Measurements from ENCODE around the gene AGPS. TPM values are rescaled to one million over a fixed set of nuclear protein-coding genes. Genes with fewer than 3 reads are reported as not detected.
"Not testable (repeated sequence)": the region's sequence is repeated elsewhere in the genome, so short reads cannot be mapped to it uniquely, and the experiment has no call there.

Gene AGPS
- polyA plus RNA-seq = 10 to 100 TPM; 16.1 to 27.2 (median 18.0) TPM

DNA sequence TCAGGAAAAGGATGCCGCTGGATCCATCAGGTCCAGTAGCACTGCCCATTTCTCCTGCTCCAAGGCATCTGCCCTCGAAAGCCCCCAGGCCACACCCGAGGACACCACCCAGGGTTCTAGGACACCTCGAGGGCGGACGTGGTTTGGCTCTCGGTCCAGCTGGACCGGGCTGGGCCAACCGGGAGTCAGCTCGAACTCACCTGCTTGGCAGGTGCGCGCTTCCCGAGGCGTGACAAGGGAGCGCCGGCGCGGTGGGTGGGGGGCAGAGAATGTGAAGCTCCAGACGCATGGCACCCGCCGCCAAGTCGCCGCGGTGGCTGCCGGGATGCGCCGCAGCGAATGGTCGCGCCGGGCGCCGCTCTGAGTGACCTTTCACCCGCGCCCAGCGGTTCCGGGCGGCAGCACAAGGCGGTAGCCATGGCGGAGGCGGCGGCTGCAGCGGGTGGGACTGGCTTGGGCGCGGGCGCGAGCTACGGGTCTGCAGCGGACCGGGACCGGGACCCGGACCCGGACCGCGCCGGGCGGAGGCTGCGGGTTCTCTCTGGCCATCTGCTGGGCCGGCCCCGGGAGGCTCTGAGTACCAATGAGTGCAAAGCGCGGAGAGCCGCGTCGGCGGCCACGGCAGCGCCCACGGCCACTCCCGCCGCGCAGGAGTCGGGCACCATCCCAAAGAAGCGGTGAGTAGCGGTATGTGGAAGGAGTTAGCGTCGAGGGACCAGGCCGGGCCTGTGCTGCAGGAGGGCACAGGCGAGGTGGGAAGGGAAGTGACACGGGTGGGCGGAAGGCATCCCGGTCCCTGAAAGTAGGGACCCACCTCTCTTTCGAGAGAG is at the start of gene AGPS:
TSS of gene AGPS (plus strand) at position 401 of the 830 bp plus-strand sequence. CDS start at position 418, 17 bp downstream.
- Mint-ChIP-seq H3K9me3 (no peaks in the 10 kb centered on the region), H3K27ac (peak within 1 kb of the TSS; percentile 85 to 94 (median 89)), H3K4me1 (peaks cover 44 to 58% of the 10 kb centered on the region in 2 donors), H3K36me3 (no peaks in the 10 kb centered on the region), H3K27me3 (ENCODE audit: low read depth in 3 of 3) (peaks cover 0 to 6% (median 3%) of the 10 kb centered on the region in 3 donors), H3K4me3 (peak within 1 kb of the TSS; percentile 89 to 96 (median 91))
- DNase-seq = peak; percentile 74 to 75 (median 74)

DNA sequence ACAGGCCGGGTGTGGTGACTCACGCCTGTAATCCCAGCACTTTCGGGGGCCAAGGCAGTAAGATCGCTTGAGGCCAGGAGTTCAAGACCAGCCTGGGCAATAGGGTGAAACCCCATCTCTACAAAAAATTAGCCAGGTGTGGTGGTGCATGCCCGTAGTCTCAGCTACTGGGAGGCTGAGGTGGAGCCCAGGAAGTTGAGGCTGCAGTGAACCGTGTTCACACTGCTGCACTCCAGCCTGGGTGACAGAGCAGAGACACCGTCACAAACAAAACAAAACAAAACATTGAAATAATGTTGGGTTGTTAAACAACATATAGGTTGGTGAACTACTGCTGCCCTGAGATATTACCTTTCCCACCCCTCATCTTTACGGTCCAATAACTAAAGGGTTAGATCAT is 48.8 kb upstream of the AGPS start:
- Mint-ChIP-seq H3K36me3 (no peaks in the 10 kb centered on the region), H3K9me3 (no peaks in the 10 kb centered on the region), H3K27ac (no peak overlapping the region), H3K4me3 (no peak overlapping the region), H3K27me3 (ENCODE audit: low read depth in 3 of 3) (no peaks in the 10 kb centered on the region), H3K4me1 (no peaks in the 10 kb centered on the region)
- no peak for DNase-seq

- Mint-ChIP-seq H3K9me3 (no peaks in the 10 kb centered on the region), H3K4me3 (no peak overlapping the region), H3K27ac (no peak overlapping the region), H3K36me3 (no peaks in the 10 kb centered on the region), H3K27me3 (ENCODE audit: low read depth in 3 of 3) (no peaks in the 10 kb centered on the region), H3K4me1 (no peaks in the 10 kb centered on the region)
- no peak for DNase-seq
Measured at GRCh38 chr2:177344316-177344715, 48.3 kb upstream of the AGPS start.

DNA sequence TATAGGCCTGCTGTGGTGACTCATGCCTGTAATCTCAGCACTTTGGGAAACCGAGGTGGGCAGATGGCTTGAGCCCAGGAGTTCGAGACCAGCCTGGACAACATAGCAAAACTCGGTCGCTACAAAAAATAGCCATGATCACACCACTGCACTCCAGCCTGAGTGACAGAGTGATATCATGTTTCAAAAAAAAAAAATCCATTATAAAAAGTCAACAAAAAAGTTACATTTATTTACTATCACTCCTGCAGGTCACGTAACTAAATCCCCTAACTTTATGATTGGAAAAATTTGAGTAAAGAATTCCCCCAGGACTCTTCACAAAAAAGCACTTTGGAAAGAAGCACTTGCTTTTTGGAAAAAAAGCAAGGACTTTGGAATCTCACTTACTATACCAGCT is 46.4 kb upstream of the AGPS start:
- H3K36me3 Mint-ChIP-seq = no peaks in the 10 kb centered on the region
- H3K4me1 Mint-ChIP-seq = no peaks in the 10 kb centered on the region
- no peak overlapping the region for H3K4me3 Mint-ChIP-seq
- DNase-seq = no peak
- no peaks in the 10 kb centered on the region for H3K27me3 Mint-ChIP-seq (ENCODE audit: low read depth in 3 of 3)
- no peaks in the 10 kb centered on the region for H3K9me3 Mint-ChIP-seq
- H3K27ac Mint-ChIP-seq = no peak overlapping the region

GRCh38 chr2:177347570-177347969 is 45.0 kb upstream of the AGPS start:
- H3K4me3 Mint-ChIP-seq = no peak overlapping the region
- no peaks in the 10 kb centered on the region for H3K9me3 Mint-ChIP-seq
- DNase-seq = no peak
- no peaks in the 10 kb centered on the region for H3K4me1 Mint-ChIP-seq
- H3K27ac Mint-ChIP-seq = no peak overlapping the region
- H3K27me3 Mint-ChIP-seq (ENCODE audit: low read depth in 3 of 3) = no peaks in the 10 kb centered on the region
- no peaks in the 10 kb centered on the region for H3K36me3 Mint-ChIP-seq

- Mint-ChIP-seq H3K9me3 (no peaks in the 10 kb centered on the region), H3K27me3 (ENCODE audit: low read depth in 3 of 3) (no peaks in the 10 kb centered on the region), H3K36me3 (no peaks in the 10 kb centered on the region), H3K27ac (no peak overlapping the region), H3K4me1 (no peaks in the 10 kb centered on the region), H3K4me3 (no peak overlapping the region)
- no peak for DNase-seq
Measured at GRCh38 chr2:177348118-177348654, 44.4 kb upstream of the AGPS start.

- H3K27ac Mint-ChIP-seq = no peak overlapping the region
- H3K27me3 Mint-ChIP-seq (ENCODE audit: low read depth in 3 of 3) = no peaks in the 10 kb centered on the region
- no peak overlapping the region for H3K4me3 Mint-ChIP-seq
- no peaks in the 10 kb centered on the region for H3K9me3 Mint-ChIP-seq
- no peak for DNase-seq
- no peaks in the 10 kb centered on the region for H3K4me1 Mint-ChIP-seq
- no peaks in the 10 kb centered on the region for H3K36me3 Mint-ChIP-seq
Measured at GRCh38 chr2:177348733-177349693, 43.6 kb upstream of the AGPS start.

DNA sequence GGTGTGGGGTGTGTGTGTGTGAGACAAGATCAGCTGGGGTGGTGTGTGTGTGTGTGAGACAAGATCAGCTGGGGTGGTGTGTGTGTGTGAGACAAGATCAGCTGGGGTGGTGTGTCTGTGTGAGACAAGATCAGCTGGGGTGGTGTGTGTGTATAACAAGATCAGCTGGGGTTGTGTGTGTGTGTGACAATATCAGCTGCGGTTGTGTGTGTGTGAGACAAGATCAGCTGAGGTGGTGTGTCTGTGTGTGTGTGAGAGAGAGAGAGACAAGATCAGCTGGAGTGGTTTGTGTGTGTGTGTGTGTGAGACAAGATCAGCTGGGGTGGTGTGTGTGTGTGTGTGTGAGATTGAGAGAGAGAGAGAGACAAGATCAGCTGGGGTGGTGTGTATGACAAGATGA is 41.9 kb upstream of the AGPS start:
- not testable (repeated sequence) for H3K27me3 Mint-ChIP-seq (ENCODE audit: low read depth in 3 of 3); H3K27ac Mint-ChIP-seq; H3K4me1 Mint-ChIP-seq; H3K36me3 Mint-ChIP-seq; H3K4me3 Mint-ChIP-seq; H3K9me3 Mint-ChIP-seq; DNase-seq

DNA sequence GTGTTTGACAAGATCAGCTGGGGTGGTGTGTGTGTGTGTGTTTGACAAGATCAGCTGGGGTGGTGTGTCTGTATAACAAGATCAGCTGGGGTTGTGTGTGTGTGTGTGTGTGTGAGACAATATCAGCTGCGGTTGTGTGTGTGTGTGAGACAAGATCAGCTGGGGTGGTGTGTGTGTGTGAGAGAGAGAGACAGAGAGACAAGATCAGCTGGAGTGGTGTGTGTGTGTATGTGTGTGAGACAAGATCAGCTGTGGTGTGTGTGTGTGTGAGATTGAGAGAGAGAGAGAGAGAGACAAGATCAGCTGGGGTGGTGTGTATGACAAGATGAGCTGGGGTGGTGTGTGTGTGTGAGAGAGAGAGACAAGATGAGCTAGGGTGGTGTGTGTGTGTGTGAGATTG is 41.5 kb upstream of the AGPS start:
- H3K27me3 Mint-ChIP-seq (ENCODE audit: low read depth in 3 of 3); H3K4me3 Mint-ChIP-seq; H3K4me1 Mint-ChIP-seq; DNase-seq; H3K36me3 Mint-ChIP-seq; H3K27ac Mint-ChIP-seq; H3K9me3 Mint-ChIP-seq: not testable (repeated sequence)

DNA sequence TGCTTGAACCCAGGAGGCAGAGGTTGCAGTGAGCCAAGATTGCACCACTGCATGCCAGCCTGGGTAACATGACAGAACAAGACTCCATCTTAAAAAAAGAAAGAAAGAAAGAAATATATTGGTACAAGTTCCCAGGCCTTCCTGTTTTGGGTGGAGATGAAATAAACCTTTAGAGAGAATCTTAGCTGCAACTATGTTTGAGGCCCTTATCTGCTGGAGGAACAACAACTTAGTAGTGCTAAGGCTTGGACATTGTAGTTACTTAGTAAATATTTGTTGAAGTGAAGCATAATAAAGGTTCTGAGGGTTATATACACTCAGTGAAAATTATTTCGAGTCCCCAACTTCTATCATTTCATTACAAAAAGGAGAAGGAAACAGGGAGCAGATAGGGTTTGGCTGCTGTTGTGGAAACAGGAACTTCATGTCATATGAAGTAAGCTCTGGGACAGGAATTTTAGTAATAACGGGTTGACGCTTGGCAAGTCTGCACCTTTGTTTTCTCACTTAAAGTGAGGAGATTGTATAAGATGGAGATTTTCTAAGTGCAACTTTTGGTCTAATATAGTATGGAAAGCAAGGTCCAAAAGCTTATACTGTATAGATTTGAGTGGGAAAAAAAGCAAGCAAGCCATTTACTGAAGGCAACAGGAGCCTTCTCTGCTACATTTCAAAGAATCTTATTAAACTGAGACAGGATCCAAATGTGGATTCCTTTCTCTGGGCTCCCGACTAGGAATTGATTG is 40.0 kb upstream of the AGPS start:
- no peaks in the 10 kb centered on the region for H3K9me3 Mint-ChIP-seq
- no peak overlapping the region for H3K4me3 Mint-ChIP-seq
- DNase-seq = no peak
- H3K36me3 Mint-ChIP-seq = no peaks in the 10 kb centered on the region
- H3K27me3 Mint-ChIP-seq (ENCODE audit: low read depth in 3 of 3) = no peaks in the 10 kb centered on the region
- no peaks in the 10 kb centered on the region for H3K4me1 Mint-ChIP-seq
- no peak overlapping the region for H3K27ac Mint-ChIP-seq

DNA sequence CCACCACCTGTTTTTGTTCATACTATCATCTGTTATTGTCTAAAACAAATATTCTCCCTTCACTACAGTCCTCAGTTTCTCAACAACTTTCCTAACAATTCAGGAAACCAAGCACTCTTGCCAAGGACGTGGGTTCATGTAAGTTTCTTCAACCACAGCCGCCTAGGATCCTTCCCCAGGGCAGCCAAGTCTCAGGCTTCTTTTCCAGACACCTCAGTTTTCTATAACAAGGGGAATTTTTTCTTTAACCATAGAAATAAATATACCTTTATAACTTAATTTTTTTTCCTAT is 39.4 kb upstream of the AGPS start:
- H3K9me3 Mint-ChIP-seq = no peaks in the 10 kb centered on the region
- H3K4me3 Mint-ChIP-seq = no peak overlapping the region
- no peaks in the 10 kb centered on the region for H3K36me3 Mint-ChIP-seq
- H3K27me3 Mint-ChIP-seq (ENCODE audit: low read depth in 3 of 3) = no peaks in the 10 kb centered on the region
- H3K4me1 Mint-ChIP-seq = no peaks in the 10 kb centered on the region
- no peak for DNase-seq
- no peak overlapping the region for H3K27ac Mint-ChIP-seq

- not testable (repeated sequence) for H3K4me3 Mint-ChIP-seq
Measured at GRCh38 chr2:177354541-177354940, 38.0 kb upstream of the AGPS start.

DNA sequence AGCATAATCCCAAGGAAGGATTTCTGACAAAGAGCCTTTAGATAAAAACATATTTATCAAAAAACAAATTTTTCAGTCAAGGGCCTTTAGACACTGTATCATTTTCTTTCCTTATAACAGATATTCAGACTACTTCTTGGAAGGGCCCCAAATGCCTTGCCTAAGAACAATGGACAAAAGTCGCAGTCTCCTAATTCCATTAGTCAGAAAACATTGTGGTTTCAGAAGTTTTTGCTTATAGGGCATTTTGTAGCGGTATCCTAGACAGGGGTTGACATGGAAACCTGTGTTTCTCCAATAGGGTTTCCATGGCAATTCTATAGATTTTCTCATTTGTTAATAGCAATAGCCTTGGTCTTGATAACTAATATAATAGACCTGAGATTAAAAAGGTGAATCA is 36.7 kb upstream of the AGPS start:
- DNase-seq = no peak
- H3K9me3 Mint-ChIP-seq = no peaks in the 10 kb centered on the region
- H3K4me1 Mint-ChIP-seq = no peaks in the 10 kb centered on the region
- H3K4me3 Mint-ChIP-seq = no peak overlapping the region
- H3K27me3 Mint-ChIP-seq (ENCODE audit: low read depth in 3 of 3) = peaks cover 0 to 6% (median 0%) of the 10 kb centered on the region in 3 donors
- H3K36me3 Mint-ChIP-seq = no peaks in the 10 kb centered on the region
- no peak overlapping the region for H3K27ac Mint-ChIP-seq

More at GRCh38 chr2:177354541-177354940, 38.0 kb upstream of the AGPS start:
- not testable (repeated sequence) for H3K4me1 Mint-ChIP-seq; H3K9me3 Mint-ChIP-seq; H3K27ac Mint-ChIP-seq; H3K36me3 Mint-ChIP-seq; DNase-seq; H3K27me3 Mint-ChIP-seq (ENCODE audit: low read depth in 3 of 3)

Measured in immature natural killer cell (primary cell).